GM06990 (cell line): ENCODE measurements around the gene ESPNL.

Experiments
- DNase-seq: peaks from one replicate; pipeline ENCODE4 v3.0.0-alpha.2; 2011; ENCODE audit not compliant: insufficient read length; ENCODE audit errors: extremely low read depth
- H3K27me3 ChIP-seq: replicated peaks from 2 replicates; pipeline ENCODE4 v1.6.0; 2011; ENCODE audit warnings: low read length; ENCODE audit not compliant: control insufficient read depth, insufficient read depth
- H3K36me3 ChIP-seq: 2 replicates; pipeline ENCODE4 v1.5.1; 2011; ENCODE audit warnings: low read length; ENCODE audit not compliant: control insufficient read depth, insufficient read depth
- H3K4me3 ChIP-seq: replicated peaks from 2 replicates; pipeline ENCODE4 v1.5.1; 2011; ENCODE audit warnings: low read depth, mild to moderate bottlenecking, control low read depth, low read length
- CTCF ChIP-seq: IDR thresholded peaks from 2 replicates; pipeline ENCODE4 v1.5.1; 2011; ENCODE audit warnings: low read length, control low read depth, mild to moderate bottlenecking, inconsistent platforms; ENCODE audit not compliant: insufficient read depth, poor library complexity, severe bottlenecking

Gene ESPNL

DNA sequence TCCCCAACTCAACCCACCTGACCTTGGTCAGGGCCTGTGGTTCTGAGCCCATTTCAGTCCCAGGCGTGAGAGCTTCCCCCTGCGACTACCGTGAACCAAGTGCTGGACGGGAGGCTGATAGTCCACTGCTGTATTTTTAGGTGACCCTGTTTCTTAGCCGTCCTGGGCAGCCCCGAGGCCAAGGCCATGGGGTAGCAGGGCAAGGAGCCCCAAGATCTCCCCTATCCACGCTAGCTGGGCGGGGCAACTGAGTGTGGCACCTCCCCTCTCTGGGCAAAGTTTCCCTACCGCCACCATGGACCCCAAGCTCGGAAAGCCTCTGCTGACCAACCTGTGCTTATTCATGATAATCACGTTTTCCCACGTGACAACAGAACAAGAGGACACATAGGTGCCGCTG, 37.7 kb downstream of the ESPNL start:
- no peak for TF ChIP-seq CTCF
- DNase-seq, result no peak
- no peaks in the 10 kb centered on the region for H3K27me3 ChIP-seq
- no peaks in the 10 kb centered on the region for H3K36me3 ChIP-seq
- H3K4me3 ChIP-seq, result no peak overlapping the region

DNA sequence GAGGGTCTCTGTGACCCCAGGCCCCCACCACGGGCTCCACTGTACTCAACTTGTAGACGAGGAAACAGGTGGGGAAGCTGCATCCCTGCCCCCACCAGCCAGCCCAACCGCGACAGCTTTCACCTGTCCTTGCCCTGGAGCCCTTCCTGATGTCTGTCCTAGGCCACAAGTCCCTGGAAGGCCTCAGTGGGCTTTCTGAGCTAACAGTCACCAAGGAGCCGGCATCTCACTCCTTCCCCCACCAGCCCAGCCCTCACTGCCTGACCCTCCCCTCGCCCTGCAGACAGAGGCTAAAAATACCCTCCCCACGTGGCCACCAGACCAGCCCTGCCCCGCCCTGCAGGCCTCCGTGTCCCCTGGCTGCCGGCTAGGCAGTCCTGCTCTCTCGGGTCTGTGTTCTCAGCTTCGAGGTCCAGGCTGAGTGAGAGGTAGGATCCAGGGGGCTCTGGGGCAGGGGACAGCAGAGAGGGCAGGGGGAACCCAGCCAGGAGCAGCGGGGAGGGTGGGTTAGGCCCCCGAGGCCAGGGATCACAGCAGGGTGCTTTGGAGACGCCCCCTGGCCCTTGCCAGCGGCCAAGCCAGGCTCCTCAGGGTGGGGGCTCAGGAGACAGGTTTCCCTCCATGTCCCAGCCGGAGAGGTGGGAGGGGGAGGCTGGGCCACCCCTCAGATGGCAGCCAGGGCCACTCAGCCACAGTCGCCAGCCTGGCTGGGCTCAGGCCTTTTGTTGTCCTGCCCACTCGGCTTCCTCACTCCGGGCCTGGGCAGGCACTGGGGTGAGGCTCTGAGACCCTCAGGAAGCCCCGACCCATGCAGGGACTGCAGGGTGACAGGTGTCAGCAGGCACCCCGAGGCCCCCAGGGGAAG, 38.4 kb downstream of the ESPNL start, which contains the start of gene KLHL30:
KLHL30 (plus strand) TSS at position 338 of the 865 bp plus-strand sequence. CDS start 2,087 bp downstream, outside the sequence.
- Histone ChIP-seq H3K27me3 (no peaks in the 10 kb centered on the region), H3K4me3 (no peak within 1 kb of the TSS), H3K36me3 (no peaks in the 10 kb centered on the region)
- no peak for TF ChIP-seq CTCF
- no peak for DNase-seq

- TF ChIP-seq CTCF, result peak; percentile 68
- Histone ChIP-seq H3K27me3 (no peaks in the 10 kb centered on the region), H3K36me3 (no peaks in the 10 kb centered on the region), H3K4me3 (no peak overlapping the region)
- DNase-seq, result peak; percentile 65
Measured at GRCh38 chr2:238139196-238140039, 39.3 kb downstream of the ESPNL start.

GRCh38 chr2:238140040-238140439, 39.9 kb downstream of the ESPNL start:
- no peak for TF ChIP-seq CTCF

GRCh38 chr2:238140721-238141540, 40.8 kb downstream of the ESPNL start:
- Histone ChIP-seq H3K4me3 (no peak overlapping the region), H3K27me3 (no peaks in the 10 kb centered on the region), H3K36me3 (no peaks in the 10 kb centered on the region)
- DNase-seq, result no peak
- TF ChIP-seq CTCF, result no peak

More at GRCh38 chr2:238140040-238140439, 39.9 kb downstream of the ESPNL start:
- Histone ChIP-seq H3K4me3 (no peak overlapping the region), H3K27me3 (no peaks in the 10 kb centered on the region), H3K36me3 (no peaks in the 10 kb centered on the region)
- DNase-seq, result no peak
